Activated naive CD8-positive, alpha-beta T cell treated with anti-CD3 and anti-CD28 coated beads for 36 hours (primary cell): ENCODE data around the gene SLC25A51. TPM values are rescaled to one million over a fixed set of nuclear protein-coding genes. Genes with fewer than 3 reads are reported as not detected.
"Not testable (repeated sequence)": the region's sequence is repeated elsewhere in the genome, so short reads cannot be mapped to it uniquely, and the experiment has no call there.

Experiments
- DNase-seq: peaks from one replicate; pipeline ENCODE4 v3.0.0; 2021
- H3K27ac Mint-ChIP-seq: one replicate; pipeline ENCODE4 v1.8.0; 2022; ENCODE audit warnings: mild to moderate bottlenecking, moderate library complexity, mixed read lengths
- H3K27me3 Mint-ChIP-seq: one replicate; pipeline ENCODE4 v1.8.0; 2022; ENCODE audit warnings: mild to moderate bottlenecking, mixed read lengths
- H3K36me3 Mint-ChIP-seq: one replicate; pipeline ENCODE4 v1.8.0; 2021; ENCODE audit warnings: mild to moderate bottlenecking, mixed read lengths
- H3K4me1 Mint-ChIP-seq: one replicate; pipeline ENCODE4 v1.8.0; 2021; ENCODE audit warnings: mixed read lengths
- H3K4me3 Mint-ChIP-seq: one replicate; pipeline ENCODE4 v1.8.0; 2022; ENCODE audit warnings: mild to moderate bottlenecking, moderate library complexity, mixed read lengths
- H3K9me3 Mint-ChIP-seq: one replicate; pipeline ENCODE4 v1.8.0; 2022; ENCODE audit warnings: mixed read lengths
- total RNA-seq, 2 experiments: library from RNA; stranded (reverse); gene quantifications; one replicate each; pipeline ENCODE4 v1.2.3, GENCODE V29; 2021

SLC25A51 gene
- total RNA-seq, 2 experiments from 2014 or later: 32.2 to 32.7 TPM

DNA sequence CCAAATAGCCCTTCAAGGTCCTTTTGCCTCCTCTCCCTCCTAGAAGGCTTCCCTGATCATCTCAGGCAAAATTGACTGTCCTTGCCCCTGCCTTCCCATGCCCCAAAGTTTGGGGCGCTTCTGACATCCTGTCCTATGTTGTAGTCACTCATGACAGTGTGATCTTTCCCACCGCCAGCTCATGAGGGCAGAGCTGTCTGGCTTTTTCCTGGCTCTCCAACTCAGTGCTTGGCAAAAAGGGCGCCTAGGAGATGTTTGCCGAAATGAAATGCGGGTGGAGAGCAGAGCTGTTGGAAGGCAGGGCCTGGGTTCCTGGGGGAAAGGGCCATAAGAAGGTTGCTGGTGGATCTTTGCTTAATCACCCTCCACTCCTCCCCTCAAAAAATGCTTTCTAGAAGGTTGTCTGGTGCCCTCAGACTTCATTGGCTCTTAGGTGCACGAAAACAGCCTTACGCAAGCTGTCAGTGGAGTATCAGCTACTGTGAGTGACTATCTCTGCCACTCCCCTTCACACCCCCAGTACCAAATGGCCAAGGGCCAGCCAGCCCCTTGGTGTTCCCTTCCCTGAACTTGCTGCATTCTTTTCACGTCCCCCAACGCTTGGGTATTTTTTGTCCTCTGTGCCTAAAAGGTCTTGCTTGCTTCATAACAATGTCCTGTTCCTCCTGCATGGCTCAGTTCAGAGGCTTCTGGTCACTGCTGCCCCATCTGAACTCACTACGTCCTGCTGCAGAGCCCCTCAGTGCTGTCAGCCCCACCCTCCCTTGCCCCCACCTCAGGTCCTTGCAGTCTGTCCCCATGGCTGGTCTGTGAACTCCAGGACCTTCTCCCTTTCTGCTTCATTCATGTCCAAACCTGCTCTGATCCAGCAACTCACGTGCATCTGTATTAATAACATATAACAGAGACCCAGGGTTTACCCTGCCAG lies 2.6 kb upstream of the SLC25A51 start:
- Mint-ChIP-seq H3K27ac (no peak overlapping the region), H3K4me1 (peaks cover 17% of the 10 kb centered on the region), H3K4me3 (no peak overlapping the region), H3K9me3 (no peaks in the 10 kb centered on the region), H3K36me3 (no peaks in the 10 kb centered on the region), H3K27me3 (no peaks in the 10 kb centered on the region)
- DNase-seq: no peak

DNA sequence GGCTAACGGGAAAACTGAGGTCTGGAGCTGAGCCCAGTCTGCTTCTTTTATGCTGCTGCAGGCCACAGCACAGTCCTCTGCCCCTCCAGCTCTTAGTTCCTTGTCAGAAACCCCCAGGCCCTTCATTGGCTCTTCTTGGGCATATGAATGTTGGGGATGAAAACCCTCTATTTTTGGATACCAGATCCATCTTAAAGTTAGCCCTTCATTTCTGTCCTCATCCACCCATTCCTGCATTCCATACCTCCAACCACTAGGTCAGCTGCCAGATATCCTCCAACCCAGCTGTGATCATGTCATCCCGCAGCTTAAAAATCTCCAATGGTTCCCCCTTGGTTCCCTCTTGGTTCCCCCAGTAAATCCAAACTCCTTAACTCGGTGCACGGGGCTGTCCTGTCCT lies 1.8 kb upstream of the SLC25A51 start:
- no peak overlapping the region for H3K27ac Mint-ChIP-seq
- H3K27me3 Mint-ChIP-seq: no peaks in the 10 kb centered on the region
- no peaks in the 10 kb centered on the region for H3K9me3 Mint-ChIP-seq
- H3K4me3 Mint-ChIP-seq: no peak overlapping the region
- peaks cover 19% of the 10 kb centered on the region for H3K4me1 Mint-ChIP-seq
- H3K36me3 Mint-ChIP-seq: peaks cover under 1% of the 10 kb centered on the region
- no peak for DNase-seq

DNA sequence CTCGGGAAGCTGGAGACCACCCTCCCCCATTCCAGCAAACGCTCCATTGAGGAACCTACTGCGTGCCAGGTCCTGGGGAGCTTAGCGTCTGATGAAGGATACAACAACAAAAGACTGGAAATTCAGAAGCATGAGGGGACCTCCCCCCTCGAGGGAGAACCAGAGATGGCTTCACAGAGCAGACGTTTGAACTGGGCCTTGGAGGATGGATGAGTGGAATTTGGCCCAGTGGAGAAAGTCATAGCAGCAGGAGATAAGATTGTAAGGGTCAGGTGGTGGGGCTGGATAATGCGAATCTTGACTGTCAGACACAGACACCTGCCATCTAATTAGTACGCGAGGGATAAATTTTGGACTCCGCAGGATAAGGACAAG lies 1.2 kb upstream of the SLC25A51 start:
- Mint-ChIP-seq H3K4me3 (peak overlapping the region; percentile 87), H3K36me3 (peaks cover 2% of the 10 kb centered on the region)

DNA sequence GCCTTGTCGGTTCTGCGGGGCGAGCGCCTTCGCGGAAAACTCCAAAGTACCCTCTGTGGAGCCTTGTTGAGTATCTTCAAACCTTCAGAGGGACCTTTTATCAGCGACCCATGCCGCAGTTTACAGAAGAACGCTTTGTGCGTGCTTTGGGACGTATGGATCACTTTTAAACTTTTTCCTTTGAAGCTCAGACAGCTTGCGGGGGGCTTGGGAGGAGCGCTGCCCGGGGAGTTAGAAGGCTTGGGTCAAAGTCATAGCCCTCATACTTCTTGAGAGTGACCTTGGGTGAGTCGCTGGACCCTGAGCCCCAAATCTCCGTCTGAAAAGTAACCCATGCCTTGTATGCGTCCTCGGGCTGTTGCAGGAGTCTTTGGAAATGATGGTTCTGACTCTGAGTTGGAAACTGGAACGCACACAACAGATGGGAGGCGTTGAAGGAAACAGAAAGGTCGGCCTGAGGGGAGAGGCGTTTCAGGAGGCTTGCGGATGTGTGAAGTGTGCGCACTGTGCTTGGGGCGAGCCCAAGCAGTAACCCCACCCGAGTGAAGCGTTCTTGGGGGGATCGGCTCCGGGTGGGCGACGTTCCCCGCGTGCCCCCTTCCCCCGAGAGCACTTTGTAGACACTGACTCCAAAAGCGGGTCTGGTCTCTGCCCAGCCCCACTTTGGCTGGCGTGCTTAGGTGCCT lies 661 bp upstream of the SLC25A51 start:
- no peaks in the 10 kb centered on the region for H3K27me3 Mint-ChIP-seq
- no peaks in the 10 kb centered on the region for H3K9me3 Mint-ChIP-seq
- H3K36me3 Mint-ChIP-seq: peaks cover 2% of the 10 kb centered on the region
- peak overlapping the region; percentile 90 for H3K27ac Mint-ChIP-seq
- H3K4me3 Mint-ChIP-seq: peak overlapping the region; percentile 87
- H3K4me1 Mint-ChIP-seq: peaks cover 21% of the 10 kb centered on the region
- peak; percentile 15 for DNase-seq

More for the DNA sequence above, 1.2 kb upstream of the SLC25A51 start:
- H3K27me3 Mint-ChIP-seq: no peaks in the 10 kb centered on the region
- H3K9me3 Mint-ChIP-seq: no peaks in the 10 kb centered on the region
- DNase-seq: no peak
- H3K4me1 Mint-ChIP-seq: peaks cover 21% of the 10 kb centered on the region
- H3K27ac Mint-ChIP-seq: no peak overlapping the region

DNA sequence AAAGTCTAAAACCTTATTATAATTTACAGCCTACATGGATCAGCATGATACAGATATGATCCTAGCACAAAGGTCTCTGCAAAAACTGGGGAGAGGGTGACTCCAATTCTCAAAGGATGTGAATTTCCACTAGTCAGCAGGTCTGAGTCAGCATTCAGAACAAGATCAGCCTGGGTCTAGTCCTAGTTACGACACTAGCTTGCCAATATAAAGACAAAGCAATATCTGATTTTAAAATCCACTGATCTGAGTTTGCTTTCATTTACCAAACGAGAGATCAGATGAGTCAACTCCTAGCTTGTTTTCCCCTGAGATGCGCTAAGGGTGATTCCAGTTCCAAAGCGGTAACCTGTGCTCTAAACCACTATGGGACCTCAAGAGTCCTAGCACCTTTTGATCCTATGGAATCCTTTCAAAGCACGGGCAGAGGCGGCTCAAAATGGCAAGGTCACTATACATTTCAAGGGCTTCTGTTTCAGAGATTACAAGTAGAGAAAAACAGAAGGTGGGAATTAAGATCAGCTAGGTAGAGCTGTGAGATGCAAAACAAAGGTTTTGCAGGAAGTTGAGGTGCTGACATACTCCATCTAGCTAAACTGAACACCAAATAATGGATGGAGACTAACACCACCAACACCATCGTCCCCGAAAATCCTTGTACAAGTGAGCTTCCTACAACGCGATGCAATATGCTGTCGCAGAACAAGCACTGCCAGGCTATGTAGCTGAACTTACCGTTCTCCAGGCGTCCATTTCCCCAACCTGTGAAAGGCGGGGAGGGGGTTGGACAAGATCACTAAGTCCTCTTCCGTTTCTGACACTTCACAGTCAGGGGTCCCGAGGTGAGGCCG lies 906 bp downstream of the SLC25A51 start:
- no peaks in the 10 kb centered on the region for H3K9me3 Mint-ChIP-seq
- DNase-seq: no peak
- peaks cover 18% of the 10 kb centered on the region for H3K4me1 Mint-ChIP-seq
- H3K27ac Mint-ChIP-seq: peak overlapping the region; percentile 86
- peak overlapping the region; percentile 87 for H3K4me3 Mint-ChIP-seq
- peaks cover 5% of the 10 kb centered on the region for H3K36me3 Mint-ChIP-seq
- H3K27me3 Mint-ChIP-seq: no peaks in the 10 kb centered on the region

DNA sequence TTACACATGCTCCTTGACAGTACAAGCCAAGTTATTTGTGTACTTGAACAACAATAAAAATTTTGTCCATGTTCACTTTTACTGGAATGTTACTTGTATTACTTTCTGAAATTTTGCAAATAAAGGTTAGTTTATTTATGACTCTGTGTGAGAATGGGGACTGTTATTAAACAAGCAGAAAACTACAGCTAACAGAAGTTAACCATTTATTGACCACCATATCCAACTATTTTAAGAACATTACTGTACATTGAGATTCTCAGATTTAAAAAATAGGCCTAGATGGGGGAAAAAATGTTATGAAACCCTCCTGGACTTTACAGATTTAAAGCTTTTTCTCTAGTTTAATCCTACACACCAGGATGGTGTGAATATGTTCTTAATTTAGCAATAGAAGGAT lies 1.8 kb downstream of the SLC25A51 start:
- Mint-ChIP-seq H3K4me3 (no peak overlapping the region), H3K36me3 (peaks cover 9% of the 10 kb centered on the region), H3K27me3 (no peaks in the 10 kb centered on the region), H3K4me1 (peaks cover 19% of the 10 kb centered on the region), H3K27ac (no peak overlapping the region), H3K9me3 (no peaks in the 10 kb centered on the region)
- DNase-seq: no peak

DNA sequence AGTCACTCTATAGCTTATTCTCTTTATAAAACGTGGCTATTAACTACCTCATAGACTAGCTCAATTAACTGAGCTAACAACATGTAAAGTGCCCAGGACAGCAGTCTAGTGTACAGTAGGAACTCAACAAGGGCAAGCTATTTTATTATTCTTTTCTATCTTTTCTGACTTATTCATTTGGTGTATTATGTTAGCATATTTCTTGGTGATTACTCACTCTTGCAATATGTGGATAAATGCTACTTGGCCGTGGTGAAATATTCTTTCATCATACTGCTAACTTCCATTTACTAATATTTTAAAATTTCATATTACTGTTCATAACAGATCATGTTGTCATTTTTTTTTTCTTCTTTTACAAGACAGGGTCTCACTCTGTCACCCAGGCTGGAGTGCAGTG lies 4.9 kb downstream of the SLC25A51 start:
- Mint-ChIP-seq H3K9me3 (no peaks in the 10 kb centered on the region), H3K4me3 (no peak overlapping the region), H3K27me3 (no peaks in the 10 kb centered on the region), H3K27ac (no peak overlapping the region), H3K4me1 (peaks cover 14% of the 10 kb centered on the region), H3K36me3 (peaks cover 26% of the 10 kb centered on the region)
- no peak for DNase-seq

DNA sequence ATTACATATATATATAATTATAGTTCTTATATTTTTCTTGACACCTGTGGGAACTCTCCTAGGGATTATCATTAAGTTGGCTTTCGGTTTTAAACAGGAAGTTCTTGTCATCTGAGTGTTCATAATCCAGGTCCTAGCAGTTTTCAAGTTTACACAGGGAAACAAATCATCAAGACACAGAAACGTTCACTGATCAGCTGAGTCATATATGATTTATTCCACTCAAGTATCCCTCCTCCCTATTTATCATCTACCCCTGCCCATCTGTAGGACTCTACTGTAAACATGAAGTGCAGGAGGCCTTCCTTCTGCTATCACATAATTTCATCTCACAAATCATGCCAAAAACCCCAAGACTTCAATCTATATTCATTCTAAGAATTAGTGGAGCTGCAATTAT lies 6.3 kb downstream of the SLC25A51 start:
- no peaks in the 10 kb centered on the region for H3K27me3 Mint-ChIP-seq
- H3K27ac Mint-ChIP-seq: no peak overlapping the region
- H3K4me1 Mint-ChIP-seq: peaks cover 10% of the 10 kb centered on the region
- H3K36me3 Mint-ChIP-seq: peaks cover 39% of the 10 kb centered on the region
- no peaks in the 10 kb centered on the region for H3K9me3 Mint-ChIP-seq
- DNase-seq: no peak
- no peak overlapping the region for H3K4me3 Mint-ChIP-seq

DNA sequence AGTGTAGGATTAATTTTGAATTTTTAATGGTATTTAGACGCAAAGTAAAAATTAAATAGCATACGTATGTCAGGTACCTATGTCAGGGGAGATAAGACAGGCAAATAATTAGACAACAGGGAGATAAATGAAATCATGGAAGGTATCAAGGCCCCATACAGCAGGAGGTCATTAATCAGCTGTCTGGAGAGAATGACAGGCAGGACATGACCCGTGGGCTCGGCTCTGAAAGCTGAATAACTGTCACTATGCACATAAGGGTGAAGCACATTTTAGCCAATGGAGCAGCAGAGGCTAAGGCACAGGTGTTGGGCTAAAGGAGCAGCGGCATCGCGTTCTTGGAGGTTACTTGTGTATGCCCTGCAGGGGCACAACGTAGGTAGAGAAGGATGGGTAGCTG lies 11.9 kb downstream of the SLC25A51 start:
- no peak overlapping the region for H3K4me3 Mint-ChIP-seq
- H3K27ac Mint-ChIP-seq: no peak overlapping the region
- no peaks in the 10 kb centered on the region for H3K9me3 Mint-ChIP-seq
- no peak for DNase-seq
- H3K4me1 Mint-ChIP-seq: no peaks in the 10 kb centered on the region
- H3K27me3 Mint-ChIP-seq: no peaks in the 10 kb centered on the region
- peaks cover 61% of the 10 kb centered on the region for H3K36me3 Mint-ChIP-seq

DNA sequence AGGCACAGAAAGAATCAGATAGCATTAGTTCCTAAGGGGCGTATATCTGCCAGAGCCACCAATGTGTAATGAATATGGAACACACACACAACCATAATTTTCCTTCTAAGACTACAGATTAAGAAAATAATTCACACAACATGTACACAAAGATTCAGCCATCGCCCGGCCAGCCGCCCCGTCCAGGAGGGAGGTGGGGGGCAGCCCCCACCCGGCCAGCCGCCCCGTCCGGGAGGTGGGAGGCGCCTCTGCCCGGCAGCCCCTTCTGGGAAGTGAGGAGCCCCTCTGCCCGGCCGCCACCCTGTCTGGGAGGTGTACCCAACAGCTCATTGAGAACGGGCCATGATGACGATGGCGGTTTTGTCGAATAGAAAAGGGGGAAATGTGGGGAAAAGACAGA lies 12.9 kb downstream of the SLC25A51 start:
- not testable (repeated sequence) for H3K9me3 Mint-ChIP-seq, H3K27ac Mint-ChIP-seq, H3K4me1 Mint-ChIP-seq, DNase-seq, H3K27me3 Mint-ChIP-seq, H3K4me3 Mint-ChIP-seq
- peaks cover 57% of the 10 kb centered on the region for H3K36me3 Mint-ChIP-seq

DNA sequence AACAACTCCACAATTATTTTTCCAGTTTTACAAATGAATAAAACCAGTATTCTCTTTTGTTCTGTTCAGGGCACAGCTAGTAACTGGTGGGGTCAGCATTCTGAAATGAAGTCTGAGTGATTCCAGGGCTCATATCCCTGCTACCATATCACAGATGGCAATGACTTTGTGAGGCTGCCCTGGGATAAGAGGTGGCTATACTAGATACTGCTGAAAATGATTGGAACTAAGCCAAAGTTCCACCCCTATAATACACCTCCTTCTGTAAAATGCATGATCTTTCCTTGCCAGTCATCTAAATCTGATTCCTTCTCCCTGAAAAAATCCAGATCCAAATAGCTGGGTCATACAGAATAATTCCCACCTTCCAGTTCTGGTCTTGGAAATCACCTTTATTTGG lies 14.4 kb downstream of the SLC25A51 start:
- Mint-ChIP-seq H3K9me3 (no peaks in the 10 kb centered on the region), H3K27me3 (no peaks in the 10 kb centered on the region), H3K27ac (no peak overlapping the region), H3K4me3 (no peak overlapping the region), H3K36me3 (peaks cover 52% of the 10 kb centered on the region), H3K4me1 (peaks cover 6% of the 10 kb centered on the region)
- no peak for DNase-seq

DNA sequence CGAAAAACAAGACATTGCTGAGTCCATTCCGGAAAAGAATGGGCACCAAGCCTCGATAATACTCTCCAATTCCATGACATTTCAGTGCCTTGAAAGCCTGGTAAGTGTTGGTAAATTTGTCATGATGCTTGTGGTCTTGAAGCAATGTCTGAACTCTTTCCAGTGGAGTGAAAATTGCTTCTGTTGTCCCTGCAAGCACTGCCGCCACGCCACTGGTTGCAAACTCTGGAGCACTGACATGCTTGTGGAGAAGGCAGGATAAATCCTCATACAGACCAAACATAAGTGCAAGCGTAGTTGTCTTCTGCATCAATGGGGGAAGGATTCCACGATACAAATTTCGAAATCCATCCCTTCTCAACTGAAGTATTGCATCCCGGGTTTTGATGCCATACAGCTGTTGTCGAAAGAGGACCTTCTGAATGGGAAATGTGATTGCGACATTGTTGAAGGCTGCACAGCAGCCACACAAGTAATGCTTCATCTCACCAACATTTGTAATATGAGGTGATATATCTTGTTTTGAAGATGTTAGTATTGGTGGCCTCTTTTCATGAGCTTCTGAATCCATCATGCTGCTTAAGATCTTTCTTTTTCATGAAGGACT lies 15.8 kb downstream of the SLC25A51 start:
- H3K4me3 Mint-ChIP-seq, H3K4me1 Mint-ChIP-seq, H3K27me3 Mint-ChIP-seq, H3K9me3 Mint-ChIP-seq, DNase-seq, H3K27ac Mint-ChIP-seq: not testable (repeated sequence)
- peaks cover 41% of the 10 kb centered on the region for H3K36me3 Mint-ChIP-seq

DNA sequence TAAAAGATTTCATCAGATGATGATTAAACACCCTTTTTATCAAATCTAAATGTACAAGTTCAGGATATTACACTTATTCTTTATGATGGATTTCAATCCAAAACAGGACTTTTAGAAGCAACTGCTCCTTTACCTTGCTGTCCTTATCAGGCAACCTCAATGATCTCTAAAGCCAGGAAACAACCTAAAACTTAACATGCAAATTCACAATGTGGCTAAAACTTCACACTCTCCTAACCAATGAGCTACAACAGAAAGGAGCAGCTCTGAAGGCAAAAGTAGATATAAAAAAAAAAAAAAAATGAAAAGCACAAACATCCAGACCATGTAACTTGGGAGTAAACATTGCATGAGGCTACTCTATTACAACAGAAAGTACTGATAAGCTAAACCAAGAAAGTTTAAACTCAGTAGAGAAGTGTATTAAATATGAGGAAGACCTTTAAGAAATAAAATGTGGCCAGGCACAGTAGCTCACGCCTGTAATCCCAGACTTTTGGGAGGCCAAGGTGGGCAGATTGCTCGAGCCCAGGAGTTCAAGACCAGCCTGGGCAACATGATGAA lies 22.9 kb downstream of the SLC25A51 start:
- H3K9me3 Mint-ChIP-seq: no peaks in the 10 kb centered on the region
- H3K4me1 Mint-ChIP-seq: peaks cover 7% of the 10 kb centered on the region
- no peaks in the 10 kb centered on the region for H3K27me3 Mint-ChIP-seq

DNA sequence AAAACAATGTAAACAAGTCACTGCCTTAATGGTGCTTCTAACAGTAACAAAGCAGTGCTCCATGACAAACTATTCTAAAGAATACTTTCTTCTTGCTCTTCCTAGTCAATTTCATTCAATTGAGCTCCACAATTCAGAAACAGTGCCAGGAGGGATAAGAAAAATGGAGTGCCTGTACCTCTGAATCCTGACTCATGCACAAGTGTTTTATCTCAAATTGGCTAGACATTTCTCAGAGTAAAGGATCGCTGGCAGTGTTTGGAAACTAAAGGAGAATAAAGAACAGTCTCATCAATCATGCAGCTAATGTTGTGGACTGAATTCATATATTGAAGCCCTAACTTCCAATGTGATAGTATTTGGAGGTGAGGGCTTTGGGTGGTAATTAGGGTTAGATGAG lies 27.6 kb downstream of the SLC25A51 start:
- no peaks in the 10 kb centered on the region for H3K4me1 Mint-ChIP-seq
- no peak overlapping the region for H3K27ac Mint-ChIP-seq
- H3K36me3 Mint-ChIP-seq: peaks cover 19% of the 10 kb centered on the region
- no peaks in the 10 kb centered on the region for H3K27me3 Mint-ChIP-seq
- DNase-seq: no peak
- no peaks in the 10 kb centered on the region for H3K9me3 Mint-ChIP-seq
- H3K4me3 Mint-ChIP-seq: no peak overlapping the region

More for the DNA sequence above, 22.9 kb downstream of the SLC25A51 start:
- Mint-ChIP-seq H3K4me3 (no peak overlapping the region), H3K36me3 (peaks cover 22% of the 10 kb centered on the region), H3K27ac (no peak overlapping the region)
- DNase-seq: no peak
